AG09319 (cell line): ENCODE measurements around the gene EXD2.
A peak's percentile ranks its signal among the peaks of the same experiment; 100 is the strongest.
"Not testable (repeated sequence)": the region's sequence is repeated elsewhere in the genome, so short reads cannot be mapped to it uniquely, and the experiment has no call there.

ENCODE experiments used
- DNase-seq: peaks from one replicate; pipeline ENCODE4 v3.0.0-alpha.2; 2010; ENCODE audit warnings: low read depth; ENCODE audit errors: extremely low read depth
- TF ChIP-seq, protein P1 (sequence below): IDR thresholded peaks from 2 replicates; pipeline ENCODE4 v1.5.1; 2011; ENCODE audit warnings: low read depth, mild to moderate bottlenecking, inconsistent platforms, low read length, moderate library complexity

EXD2 gene

DNA sequence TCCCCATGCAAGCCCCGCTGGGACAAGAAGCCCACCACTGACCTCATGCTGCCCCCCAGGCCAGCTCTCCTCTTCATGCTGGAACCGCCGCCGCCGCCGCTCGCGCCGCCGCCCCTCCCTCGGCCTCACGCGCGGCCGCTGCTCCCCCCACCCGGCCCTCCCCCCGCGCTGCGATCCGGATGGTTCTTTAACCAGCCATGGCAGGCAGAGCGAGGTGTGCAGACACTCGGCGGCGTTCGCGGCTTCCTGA lies 38.5 kb upstream of the EXD2 start, which contains the start of gene DCAF5:
Gene DCAF5 (minus strand): TSS at position 218 of the 250 bp plus-strand sequence. CDS start 141 bp downstream, at position 77.
- TF ChIP-seq, protein P1, sequence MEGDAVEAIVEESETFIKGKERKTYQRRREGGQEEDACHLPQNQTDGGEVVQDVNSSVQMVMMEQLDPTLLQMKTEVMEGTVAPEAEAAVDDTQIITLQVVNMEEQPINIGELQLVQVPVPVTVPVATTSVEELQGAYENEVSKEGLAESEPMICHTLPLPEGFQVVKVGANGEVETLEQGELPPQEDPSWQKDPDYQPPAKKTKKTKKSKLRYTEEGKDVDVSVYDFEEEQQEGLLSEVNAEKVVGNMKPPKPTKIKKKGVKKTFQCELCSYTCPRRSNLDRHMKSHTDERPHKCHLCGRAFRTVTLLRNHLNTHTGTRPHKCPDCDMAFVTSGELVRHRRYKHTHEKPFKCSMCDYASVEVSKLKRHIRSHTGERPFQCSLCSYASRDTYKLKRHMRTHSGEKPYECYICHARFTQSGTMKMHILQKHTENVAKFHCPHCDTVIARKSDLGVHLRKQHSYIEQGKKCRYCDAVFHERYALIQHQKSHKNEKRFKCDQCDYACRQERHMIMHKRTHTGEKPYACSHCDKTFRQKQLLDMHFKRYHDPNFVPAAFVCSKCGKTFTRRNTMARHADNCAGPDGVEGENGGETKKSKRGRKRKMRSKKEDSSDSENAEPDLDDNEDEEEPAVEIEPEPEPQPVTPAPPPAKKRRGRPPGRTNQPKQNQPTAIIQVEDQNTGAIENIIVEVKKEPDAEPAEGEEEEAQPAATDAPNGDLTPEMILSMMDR: no peak
- no peak for DNase-seq

DNA sequence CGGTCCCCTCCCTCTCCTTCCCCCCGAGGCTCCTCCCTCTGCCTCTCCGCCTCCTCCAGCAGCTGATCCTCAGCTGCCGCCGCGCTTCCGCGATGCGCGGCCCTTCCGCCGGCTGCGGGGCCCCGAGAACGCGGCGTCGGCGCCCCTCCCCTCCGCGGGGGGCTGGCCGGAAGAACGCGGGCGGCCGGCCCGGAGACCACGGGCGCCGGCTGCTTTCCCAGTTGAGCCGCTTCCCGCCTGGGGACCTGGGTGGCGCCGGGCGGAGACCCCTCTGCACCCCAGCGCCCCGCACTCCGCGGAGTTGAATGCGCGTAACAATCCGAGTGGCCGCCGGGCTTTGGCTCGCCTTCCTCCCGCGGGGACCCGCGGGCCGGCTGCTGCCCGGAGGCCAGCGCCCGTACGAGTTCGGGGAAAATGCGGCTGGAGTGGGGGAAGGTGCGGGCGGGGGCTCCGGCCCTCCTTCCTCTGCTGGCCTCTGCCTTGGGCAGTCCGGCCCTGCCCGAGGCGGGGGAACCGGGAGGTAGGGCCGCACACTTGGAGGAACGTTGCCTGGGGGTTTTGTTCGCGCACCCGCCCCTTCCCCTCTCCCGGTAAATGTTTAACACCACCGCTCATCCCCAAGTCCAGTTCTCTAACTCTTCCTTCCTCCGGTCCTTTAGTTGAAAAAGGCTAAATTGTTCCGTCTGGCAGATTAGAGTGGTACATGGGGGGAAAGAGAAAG lies 38.0 kb upstream of the EXD2 start:
- peak; percentile 72 for DNase-seq
- TF ChIP-seq, protein P1: no peak

DNA sequence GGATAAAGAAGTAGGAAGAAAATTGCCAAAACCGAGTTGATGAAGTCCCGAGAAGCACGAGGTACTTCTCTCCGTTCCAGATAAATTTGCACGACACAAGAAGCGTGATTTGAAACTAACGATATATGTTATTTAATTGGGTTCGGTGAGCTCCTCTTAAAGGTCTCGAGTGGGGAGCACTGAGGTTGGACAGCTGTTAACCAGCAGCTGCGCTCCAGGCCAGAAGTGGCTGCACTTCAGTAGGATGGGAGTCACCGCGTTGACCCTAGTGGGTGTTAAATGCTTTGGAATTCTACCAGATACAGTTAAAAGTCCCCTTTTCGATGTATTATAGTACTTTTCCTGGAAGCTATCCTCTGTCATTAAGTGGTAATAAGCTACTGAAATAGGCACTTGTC lies 37.4 kb upstream of the EXD2 start:
- no peak for DNase-seq

DNA sequence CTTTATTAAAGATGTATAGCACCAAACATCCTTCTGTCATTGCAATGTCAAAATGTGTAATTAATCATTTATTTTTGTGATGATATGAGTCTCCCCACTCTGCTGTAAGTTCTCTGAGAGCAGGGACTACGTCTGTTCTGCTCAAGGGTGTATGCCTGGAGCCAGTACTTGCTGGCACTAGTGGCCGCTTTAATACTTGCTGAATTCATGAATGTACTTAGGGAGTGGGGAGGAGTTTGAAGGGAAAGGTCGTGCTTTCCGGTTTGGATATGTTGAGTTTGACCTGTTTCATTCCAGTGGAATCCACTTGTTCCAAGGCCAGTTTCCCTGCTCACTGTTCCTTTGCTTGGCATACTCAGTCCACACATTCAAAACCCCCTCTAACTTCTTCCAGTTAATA lies 36.5 kb upstream of the EXD2 start:
- TF ChIP-seq, protein P1: no peak

More for the DNA sequence above, 37.4 kb upstream of the EXD2 start:
- TF ChIP-seq, protein P1: no peak

DNA sequence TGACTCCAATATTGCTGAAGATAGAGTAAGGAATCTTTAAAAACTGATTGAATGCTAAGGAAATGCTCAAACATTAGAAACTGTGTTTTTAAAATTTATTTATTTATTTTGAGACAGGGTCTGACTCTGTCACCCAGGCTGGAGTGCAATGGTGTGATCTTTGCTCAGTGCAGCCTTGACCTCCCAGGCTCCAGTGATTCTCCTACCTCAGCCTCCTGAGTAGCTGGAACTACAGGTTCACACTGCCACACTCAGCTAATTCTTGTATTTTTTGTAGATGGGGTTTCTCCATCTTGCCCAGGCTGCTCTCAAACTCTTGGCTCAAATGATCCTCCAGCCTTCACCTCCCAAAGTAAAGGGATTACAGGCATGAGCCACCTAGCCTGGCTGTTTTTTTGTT lies 35.1 kb upstream of the EXD2 start:
- DNase-seq: no peak
- TF ChIP-seq, protein P1: no peak

More for the DNA sequence above, 36.5 kb upstream of the EXD2 start:
- DNase-seq: no peak

DNA sequence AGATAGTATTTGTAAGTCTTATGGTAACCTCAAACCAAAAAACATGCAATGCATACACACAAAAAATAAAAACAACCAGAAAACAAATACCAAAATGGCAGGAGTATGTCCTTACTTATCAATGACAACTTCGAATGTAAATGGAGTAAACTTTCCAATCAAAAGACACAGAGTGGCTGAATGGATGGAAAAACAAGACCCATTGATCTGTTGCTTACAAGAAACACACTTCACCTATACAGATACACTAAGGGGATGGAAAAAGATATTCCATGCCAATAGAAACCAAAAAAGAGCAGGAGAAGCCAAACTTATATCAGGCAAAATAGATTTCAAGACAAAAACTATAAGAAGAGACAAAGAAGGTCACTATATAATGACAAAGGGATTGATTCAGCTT lies 29.7 kb upstream of the EXD2 start:
- TF ChIP-seq, protein P1: no peak
- no peak for DNase-seq

DNA sequence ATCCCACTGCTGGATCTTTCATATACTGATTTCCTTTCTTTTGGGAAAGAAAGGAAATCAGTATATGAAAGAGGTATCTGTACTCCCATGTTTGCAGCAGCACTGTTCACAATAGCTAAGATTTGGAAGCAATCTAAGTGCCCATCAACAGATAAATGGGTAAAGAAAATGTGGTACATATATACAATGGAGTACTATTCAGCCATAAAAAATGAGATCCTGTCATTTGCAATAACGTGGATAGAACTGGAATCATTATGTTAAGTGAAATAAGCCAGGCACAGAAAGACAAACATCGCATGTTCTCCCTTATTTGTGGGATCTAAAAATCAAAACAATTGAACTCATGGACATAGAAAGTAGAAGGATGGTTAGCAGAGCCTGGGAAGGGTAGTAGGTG lies 25.5 kb upstream of the EXD2 start:
- not testable (repeated sequence) for DNase-seq

DNA sequence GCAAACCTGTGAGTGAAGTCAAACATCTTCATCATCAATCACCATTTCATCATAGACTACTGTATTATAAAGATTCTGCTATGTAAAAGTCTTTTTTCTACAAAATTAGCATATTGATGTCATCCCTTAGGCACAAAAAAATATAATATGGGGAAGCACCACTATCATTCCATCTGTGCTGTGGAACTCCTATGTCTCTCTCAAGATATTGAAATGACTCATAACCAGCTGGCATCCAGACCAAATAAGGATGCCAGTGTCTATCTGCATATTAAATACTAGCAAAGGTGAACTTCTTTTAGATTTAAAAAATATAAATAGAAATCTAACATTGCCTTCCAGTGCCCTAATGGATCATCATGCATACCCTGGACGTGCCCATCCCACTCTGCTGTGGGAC lies 20.5 kb upstream of the EXD2 start:
- TF ChIP-seq, protein P1: no peak
- DNase-seq: no peak
